Suprapubic skin (tissue), 3 donors: ENCODE results near the gene NHSL1.

Experiments used
- POLR2A ChIP-seq, 2 donors: fragments of 450-650 bp; IDR thresholded peaks; one replicate each; pipeline ENCODE4 v1.6.1; 2017; ENCODE audit warnings: antibody characterized with exemption in 2 of 2, mild to moderate bottlenecking in 2 of 2, moderate library complexity in 2 of 2
- TF ChIP-seq, protein P1 (sequence below), 2 donors: fragments of 200-600 bp in 1 of 2; fragments of 450-650 bp in 1 of 2; sonication (generic) in 1 of 2; IDR thresholded peaks; one replicate each; pipeline ENCODE4 v1.5.1; 2016 to 2019; ENCODE audit warnings: antibody characterized with exemption in 2 of 2, mild to moderate bottlenecking in 1 of 2, moderate library complexity in 1 of 2

DNA sequence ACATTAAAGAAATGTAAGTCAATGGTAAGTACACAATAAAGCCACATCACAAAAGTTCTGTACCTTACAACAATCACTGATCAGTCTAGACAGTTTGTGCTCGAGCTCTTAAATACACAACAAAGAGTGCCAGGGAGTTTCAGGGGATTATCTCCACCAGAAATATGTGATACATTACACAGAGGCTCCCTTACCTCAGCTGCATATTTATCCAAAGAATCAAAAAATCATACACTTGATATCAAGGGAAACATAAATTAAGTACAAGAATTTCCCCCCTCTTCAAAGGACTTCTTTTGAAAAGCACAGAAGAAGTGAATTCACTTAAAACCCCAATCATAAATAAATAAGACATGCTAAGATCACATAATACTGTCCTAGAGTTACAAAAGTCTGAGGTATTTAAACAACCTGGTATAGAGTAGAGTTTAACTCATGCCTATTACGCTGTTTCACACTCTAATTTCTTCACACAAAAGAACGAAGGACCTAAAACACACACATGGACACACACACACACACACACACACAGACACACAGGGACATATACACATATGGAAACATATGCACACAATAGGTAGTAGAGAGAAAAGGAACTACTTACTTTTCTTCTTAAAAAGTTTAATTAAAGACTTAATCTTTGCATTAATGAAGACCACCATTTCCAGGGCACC lies 528 bp downstream of the NHSL1 start:
- TF ChIP-seq, protein P1, sequence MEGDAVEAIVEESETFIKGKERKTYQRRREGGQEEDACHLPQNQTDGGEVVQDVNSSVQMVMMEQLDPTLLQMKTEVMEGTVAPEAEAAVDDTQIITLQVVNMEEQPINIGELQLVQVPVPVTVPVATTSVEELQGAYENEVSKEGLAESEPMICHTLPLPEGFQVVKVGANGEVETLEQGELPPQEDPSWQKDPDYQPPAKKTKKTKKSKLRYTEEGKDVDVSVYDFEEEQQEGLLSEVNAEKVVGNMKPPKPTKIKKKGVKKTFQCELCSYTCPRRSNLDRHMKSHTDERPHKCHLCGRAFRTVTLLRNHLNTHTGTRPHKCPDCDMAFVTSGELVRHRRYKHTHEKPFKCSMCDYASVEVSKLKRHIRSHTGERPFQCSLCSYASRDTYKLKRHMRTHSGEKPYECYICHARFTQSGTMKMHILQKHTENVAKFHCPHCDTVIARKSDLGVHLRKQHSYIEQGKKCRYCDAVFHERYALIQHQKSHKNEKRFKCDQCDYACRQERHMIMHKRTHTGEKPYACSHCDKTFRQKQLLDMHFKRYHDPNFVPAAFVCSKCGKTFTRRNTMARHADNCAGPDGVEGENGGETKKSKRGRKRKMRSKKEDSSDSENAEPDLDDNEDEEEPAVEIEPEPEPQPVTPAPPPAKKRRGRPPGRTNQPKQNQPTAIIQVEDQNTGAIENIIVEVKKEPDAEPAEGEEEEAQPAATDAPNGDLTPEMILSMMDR (IDR thresholded peaks at IDR 0.05), result no peak
- TF ChIP-seq POLR2A (IDR thresholded peaks at IDR 0.05), result no peak
